Naive thymus-derived CD4-positive, alpha-beta T cell (primary cell): ENCODE results near the gene TMEM203. TPM values are rescaled to one million over a fixed set of nuclear protein-coding genes. Genes with fewer than 3 reads are reported as not detected.
"Not testable (repeated sequence)": the region's sequence is repeated elsewhere in the genome, so short reads cannot be mapped to it uniquely, and the experiment has no call there.

ENCODE experiments used
- ATAC-seq: fragments of 150-1000 bp; cut with Tn5 transposase; 2 replicates; pipeline ENCODE4 v1.10.0; 2021; ENCODE audit warnings: mild to moderate bottlenecking, moderate library complexity
- CTCF ChIA-PET: fragments of 350-600 bp; sonication (Branson Sonifier 250); formaldehyde crosslinking; loops from one replicate; lab custom pipeline; 2021; ENCODE audit warnings: antibody characterized with exemption; lab: Charles Lee
- POLR2A ChIA-PET: fragments of 350-600 bp; sonication (Branson Sonifier 250); formaldehyde crosslinking; loops from one replicate; lab custom pipeline; 2021; ENCODE audit warnings: antibody characterized with exemption, inconsistent platforms; lab: Charles Lee
- DNase-seq, 9 donors: peaks; one replicate each; pipeline versions ENCODE4 v3.0.0 to v3.0.0-alpha.2; 2020 to 2022; ENCODE audit warnings: mixed read lengths in 1 of 9
- H3K27ac ChIP-seq: one replicate; pipeline ENCODE4 v1.7.0; 2013; ENCODE audit warnings: mild to moderate bottlenecking, low read depth, low read length, moderate library complexity
- H3K27me3 ChIP-seq, 2 donors: one replicate each; pipeline ENCODE4 v1.7.0; 2013; ENCODE audit warnings: low read length in 2 of 2, mild to moderate bottlenecking in 2 of 2, moderate library complexity in 2 of 2; ENCODE audit not compliant: control insufficient read depth in 2 of 2, insufficient read depth in 2 of 2
- H3K36me3 ChIP-seq, 3 experiments: 1 replicate in 2 of 3; 2 replicates in 1 of 3; pipeline ENCODE4 v1.7.0; 2013; ENCODE audit warnings: low read length in 3 of 3, mild to moderate bottlenecking in 3 of 3, moderate library complexity in 1 of 3; ENCODE audit not compliant: insufficient read depth in 3 of 3, control insufficient read depth in 2 of 3
- H3K4me1 ChIP-seq, 2 donors: one replicate each; pipeline ENCODE4 v1.7.0; 2013; ENCODE audit warnings: low read length in 2 of 2, mild to moderate bottlenecking in 2 of 2, moderate library complexity in 1 of 2; ENCODE audit not compliant: control insufficient read depth in 2 of 2, insufficient read depth in 2 of 2
- H3K4me3 ChIP-seq: 2 replicates; pipeline ENCODE4 v1.7.0; 2013; ENCODE audit warnings: mild to moderate bottlenecking, low read length
- H3K9me3 ChIP-seq, 3 experiments: 1 replicate in 2 of 3; 2 replicates in 1 of 3; pipeline ENCODE4 v1.7.0; 2013; ENCODE audit warnings: low read length in 3 of 3; ENCODE audit not compliant: control insufficient read depth in 2 of 3
- H3K27ac Mint-ChIP-seq, 9 donors: one replicate each; pipeline ENCODE4 v1.8.0; 2020 to 2022; ENCODE audit warnings: mixed read lengths in 9 of 9, mild to moderate bottlenecking in 8 of 9, moderate library complexity in 5 of 9, inconsistent platforms in 2 of 9
- H3K27me3 Mint-ChIP-seq, 5 donors: one replicate each; pipeline ENCODE4 v1.8.0; 2021 to 2022; ENCODE audit warnings: mixed read lengths in 5 of 5, mild to moderate bottlenecking in 1 of 5
- H3K36me3 Mint-ChIP-seq, 5 donors: one replicate each; pipeline ENCODE4 v1.8.0; 2020 to 2022; ENCODE audit warnings: mixed read lengths in 5 of 5, mild to moderate bottlenecking in 3 of 5, inconsistent platforms in 1 of 5
- H3K4me1 Mint-ChIP-seq, 7 donors: one replicate each; pipeline ENCODE4 v1.8.0; 2020 to 2022; ENCODE audit warnings: mixed read lengths in 7 of 7, mild to moderate bottlenecking in 3 of 7, inconsistent platforms in 1 of 7
- H3K4me3 Mint-ChIP-seq, 10 donors: one replicate each; pipeline ENCODE4 v1.8.0; 2020 to 2022; ENCODE audit warnings: mild to moderate bottlenecking in 10 of 10, mixed read lengths in 10 of 10, moderate library complexity in 6 of 10, inconsistent platforms in 2 of 10
- H3K9me3 Mint-ChIP-seq, 11 donors: one replicate each; pipeline ENCODE4 v1.8.0; 2020 to 2022; ENCODE audit warnings: mixed read lengths in 11 of 11, mild to moderate bottlenecking in 4 of 11, inconsistent platforms in 1 of 11, moderate library complexity in 1 of 11
- intact Hi-C, 2 donors: fragments of 100-400 bp; cut with micrococcal nuclease; formaldehyde crosslinking; loops; one replicate each; pipeline ENCODE4 v1.15.1; 2023
- polyA plus RNA-seq, 2 donors: library from polyadenylated mRNA; unstranded; fragments of 300-500 nt; fragmentation: Illumina TruSeq; gene quantifications; one replicate each; pipeline ENCODE4 v1.2.3, GENCODE V29; 2021
- total RNA-seq, 6 experiments: library from RNA in 5 of 6; stranded (reverse) in 5 of 6; gene quantifications; 1 replicate in 5 of 6; 2 replicates in 1 of 6; pipeline ENCODE4 v1.2.3 and lab custom pipeline; 2021 to 2026

Gene TMEM203
- total and polyA plus RNA-seq, 7 experiments from 2014 or later, result 22.6 to 172 (median 38.1) TPM

DNA sequence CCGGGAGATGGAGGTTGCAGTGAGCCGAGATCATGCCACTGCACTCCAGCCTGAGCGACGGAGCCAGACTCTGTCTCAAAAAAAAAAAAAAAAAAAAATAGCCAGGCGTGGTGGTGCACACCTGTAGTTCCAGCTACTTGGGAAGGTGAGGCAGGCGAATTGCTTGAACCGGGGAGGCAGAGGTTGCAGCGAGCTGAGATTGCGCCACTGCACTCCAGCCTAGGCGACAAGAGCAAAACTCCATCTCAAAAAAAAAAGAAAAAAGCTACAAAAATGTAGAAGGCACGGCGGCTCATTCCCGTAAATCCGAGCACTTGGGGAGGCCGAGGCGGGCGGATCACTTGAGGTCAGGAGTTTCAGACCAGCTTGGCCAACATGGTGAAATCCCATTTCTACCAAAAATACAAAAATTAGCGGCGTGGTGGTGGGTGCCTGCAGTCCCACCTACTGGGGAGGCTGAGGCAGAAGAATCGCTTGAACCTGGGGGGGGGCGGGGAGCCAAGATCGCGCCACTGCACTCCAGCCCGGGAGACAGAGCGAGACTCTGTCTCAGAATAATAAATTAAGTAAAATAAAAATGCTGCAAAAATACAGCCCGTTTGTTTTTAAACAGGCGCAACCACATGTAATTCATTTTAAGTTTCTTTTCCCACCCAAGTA, 34.2 kb upstream of the TMEM203 start:
- peak overlapping the region; percentile 83 for H3K27ac ChIP-seq
- H3K9me3 ChIP-seq, H3K9me3 Mint-ChIP-seq, H3K27me3 Mint-ChIP-seq, ATAC-seq, DNase-seq, H3K27me3 ChIP-seq: not testable (repeated sequence)
- POLR2A ChIA-PET, result interaction anchor here (0.6 to 10.7 kb wide), 17 partner anchors 14 to 248 kb away, joined by 3 to 168 read pairs (median 9); partner anchors contain the start of genes ANAPC2, EXD3, MAN1B1 and NELFB
- H3K36me3 ChIP-seq, result peaks cover 0 to 19% (median 9%) of the 10 kb centered on the region in 3 experiments
- Mint-ChIP-seq H3K4me1 (peaks cover 12 to 35% (median 21%) of the 10 kb centered on the region in 7 donors), H3K36me3 (peaks cover 0 to 14% (median 4%) of the 10 kb centered on the region in 5 donors), H3K4me3 (peak overlapping the region; percentile 70 to 93 (median 82)), H3K27ac (peak overlapping the region in 6 of 9 donors; percentile 52 to 69 (median 62))
- peaks cover 15 to 24% of the 10 kb centered on the region in 2 donors for H3K4me1 ChIP-seq
- H3K4me3 ChIP-seq, result peak overlapping the region; percentile 72
- CTCF ChIA-PET, result interaction anchor here (0.7 to 1.3 kb wide), 4 partner anchors 15 to 454 kb away, joined by 3 to 9 read pairs (median 5); partner anchors contain the start of gene NELFB
- intact Hi-C loops, result loop anchor here (2.0 to 5.0 kb wide), 6 partner anchors 51 to 827 kb away; partner anchors contain the start of genes ANAPC2 (in 1 of the 2), ARRDC1 (in 1 of the 2), ENTR1 (in 1 of the 2) and NPDC1 (in 1 of the 2)

DNA sequence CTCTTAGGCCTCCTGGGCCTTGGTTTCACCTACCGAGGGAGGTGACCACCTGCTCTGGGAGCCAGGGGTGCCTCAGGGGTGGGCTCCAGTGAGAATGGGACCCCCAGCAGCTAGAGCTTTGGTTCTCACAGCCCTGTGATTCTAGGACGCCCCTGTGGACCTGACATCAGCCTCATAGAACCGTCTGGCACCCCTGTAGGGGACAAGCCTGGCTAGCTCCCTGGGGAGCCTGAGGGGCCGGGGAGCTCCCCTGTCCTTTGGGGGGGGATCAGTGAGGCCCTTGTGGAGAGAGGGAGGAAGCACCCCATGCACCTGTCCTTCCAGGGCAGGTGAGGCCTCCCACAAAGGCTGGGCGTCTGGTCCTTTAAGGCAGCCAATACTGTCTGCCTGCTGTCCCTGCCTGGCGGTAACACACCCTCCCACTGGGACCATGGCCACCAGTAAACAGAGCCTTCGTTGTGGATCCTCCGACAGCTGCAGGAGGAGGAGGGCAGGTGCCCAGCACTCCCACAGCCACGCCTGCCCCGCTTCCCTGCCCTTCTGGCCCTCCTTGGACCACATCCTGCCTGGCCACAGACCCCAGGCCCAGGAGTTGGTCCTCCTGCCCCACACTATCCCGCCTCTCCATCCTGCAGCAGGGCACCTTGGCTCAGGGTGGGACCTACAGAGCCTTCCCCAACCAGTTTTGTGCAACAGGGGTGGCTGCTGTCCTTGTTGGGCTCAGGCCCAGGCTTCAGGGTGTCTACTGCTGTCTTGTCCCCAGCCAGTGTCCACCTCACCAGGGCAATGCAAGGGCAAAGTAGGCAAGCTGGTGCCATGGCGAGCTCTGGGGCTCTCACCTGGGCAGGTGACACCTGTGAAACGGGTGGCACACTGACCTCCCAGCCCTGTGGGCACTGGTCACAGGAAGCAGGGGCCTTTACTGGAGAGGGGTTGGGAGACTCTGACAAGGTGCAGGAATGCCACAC, 32.6 kb upstream of the TMEM203 start:
- Mint-ChIP-seq H3K9me3 (peaks cover 0 to 8% (median 0%) of the 10 kb centered on the region in 11 donors), H3K27me3 (peaks cover 0 to 9% (median 0%) of the 10 kb centered on the region in 5 donors), H3K36me3 (peaks cover 0 to 11% (median 4%) of the 10 kb centered on the region in 5 donors), H3K27ac (peak overlapping the region in 1 of 9 donors; percentile 36), H3K4me3 (peak overlapping the region in 3 of 10 donors; percentile 12 to 66 (median 50)), H3K4me1 (peaks cover 9 to 26% (median 20%) of the 10 kb centered on the region in 7 donors)
- DNase-seq, result no peak
- Histone ChIP-seq H3K4me3 (no peak overlapping the region), H3K9me3 (no peaks in the 10 kb centered on the region), H3K36me3 (peaks cover 0 to 11% (median 9%) of the 10 kb centered on the region in 3 experiments), H3K27ac (no peak overlapping the region), H3K4me1 (peaks cover 15 to 24% of the 10 kb centered on the region in 2 donors), H3K27me3 (no peaks in the 10 kb centered on the region)
- ChIA-PET POLR2A (interaction anchor here (0.9 to 10.7 kb wide), 4 partner anchors 14 to 152 kb away, joined by 3 to 168 read pairs (median 12); partner anchors contain the start of genes ANAPC2, MAN1B1, NELFB and SSNA1), CTCF (interaction anchor here (0.6 to 2.2 kb wide), 8 partner anchors 9 to 199 kb away, joined by 3 to 13 read pairs (median 4); partner anchors contain the start of gene RNF224)
- ATAC-seq, result no peak
- intact Hi-C loops, result loop anchor here in 1 of 2 donors (5.0 kb wide), 1 partner anchor 191 kb away; the partner anchor contains the start of gene NPDC1

- peaks cover 0 to 6% (median 0%) of the 10 kb centered on the region in 11 donors for H3K9me3 Mint-ChIP-seq
- DNase-seq, result no peak
- ChIA-PET POLR2A (interaction anchor here (0.7 to 10.7 kb wide), 8 partner anchors 14 to 446 kb away, joined by 3 to 168 read pairs (median 3); partner anchors contain the start of genes NELFB, RNF208, STPG3 and TMEM141), CTCF (interaction anchor here (0.5 to 2.2 kb wide), 16 partner anchors 10 to 756 kb away, joined by 3 to 13 read pairs (median 4); partner anchors contain the start of genes MAN1B1 and RNF224)
- peaks cover 4 to 16% (median 11%) of the 10 kb centered on the region in 7 donors for H3K4me1 Mint-ChIP-seq
- no peak overlapping the region for H3K27ac Mint-ChIP-seq
- Histone ChIP-seq H3K36me3 (peaks cover 0 to under 1% (median 0%) of the 10 kb centered on the region in 3 experiments), H3K4me1 (peaks cover 7 to 15% of the 10 kb centered on the region in 2 donors), H3K4me3 (peak overlapping the region; percentile 27), H3K9me3 (no peaks in the 10 kb centered on the region), H3K27me3 (no peaks in the 10 kb centered on the region), H3K27ac (no peak overlapping the region)
- peaks cover 0 to 4% (median 0%) of the 10 kb centered on the region in 5 donors for H3K36me3 Mint-ChIP-seq
- H3K4me3 Mint-ChIP-seq, result peak overlapping the region in 2 of 10 donors; percentile 25
- peaks cover 0 to 9% (median 0%) of the 10 kb centered on the region in 5 donors for H3K27me3 Mint-ChIP-seq
- intact Hi-C loops, result loop anchor here (1.0 to 5.0 kb wide), 8 partner anchors 14 to 208 kb away; partner anchors contain the start of genes NELFB (in 2 of the 2), NDOR1 (in 1 of the 2), NPDC1 (in 1 of the 2) and TMEM203 (in 1 of the 2)
- ATAC-seq, result no peak
These were observed 31.5 kb upstream of the TMEM203 start for GRCh38 chr9:137236936-137237421.

GRCh38 chr9:137236238-137236935, 30.9 kb upstream of the TMEM203 start:
- Histone ChIP-seq H3K4me3 (peak overlapping the region; percentile 27), H3K9me3 (no peaks in the 10 kb centered on the region), H3K36me3 (no peaks in the 10 kb centered on the region), H3K27ac (no peak overlapping the region), H3K27me3 (no peaks in the 10 kb centered on the region), H3K4me1 (peaks cover 6 to 13% of the 10 kb centered on the region in 2 donors)
- H3K27me3 Mint-ChIP-seq, result peaks cover 0 to 10% (median 0%) of the 10 kb centered on the region in 5 donors
- peaks cover 0 to 6% (median 0%) of the 10 kb centered on the region in 11 donors for H3K9me3 Mint-ChIP-seq
- peak overlapping the region in 2 of 10 donors; percentile 25 for H3K4me3 Mint-ChIP-seq
- intact Hi-C loops, result loop anchor here (1.0 to 5.0 kb wide), 8 partner anchors 13 to 207 kb away; partner anchors contain the start of genes NELFB (in 2 of the 2), NDOR1 (in 1 of the 2), NPDC1 (in 1 of the 2) and TMEM203 (in 1 of the 2)
- DNase-seq, result peak; percentile 79 to 93 (median 87)
- ChIA-PET POLR2A (interaction anchor here (0.7 to 10.7 kb wide), 9 partner anchors 13 to 446 kb away, joined by 3 to 168 read pairs (median 3); partner anchors contain the start of genes MAN1B1, NELFB, RNF208 and STPG3), CTCF (interaction anchor here (0.5 to 2.2 kb wide), 16 partner anchors 9 to 757 kb away, joined by 3 to 13 read pairs (median 4); partner anchors contain the start of genes MAN1B1 and RNF224)
- H3K36me3 Mint-ChIP-seq, result peaks cover 0 to 4% (median 0%) of the 10 kb centered on the region in 5 donors
- ATAC-seq, result peak; percentile 56
- peaks cover 4 to 16% (median 11%) of the 10 kb centered on the region in 7 donors for H3K4me1 Mint-ChIP-seq
- no peak overlapping the region for H3K27ac Mint-ChIP-seq
